22Rv1 (cell line): ENCODE data around the gene STAMBPL1.

Source experiments
- CTCF ChIP-seq: fragments of 450-650 bp; IDR thresholded peaks from 2 replicates; pipeline ENCODE4 v1.5.1; 2017; ENCODE audit warnings: mild to moderate bottlenecking
- ZFX ChIP-seq: fragments of 450-650 bp; IDR thresholded peaks from 2 replicates; pipeline ENCODE4 v1.6.1; 2017; ENCODE audit warnings: antibody characterized with exemption, borderline replicate concordance

GRCh38 chr10:88901206-88901983 is 21.4 kb downstream of the STAMBPL1 start:
- no peak for TF ChIP-seq CTCF
- TF ChIP-seq ZFX = no peak
